GM03348 (cell line): ENCODE results near the gene MRPL34.
A peak's percentile ranks its signal among the peaks of the same experiment; 100 is the strongest.

Source experiments
- DNase-seq: peaks from one replicate; pipeline ENCODE4 v3.0.0; 2012; ENCODE audit warnings: low spot score

The MRPL34 gene

DNA sequence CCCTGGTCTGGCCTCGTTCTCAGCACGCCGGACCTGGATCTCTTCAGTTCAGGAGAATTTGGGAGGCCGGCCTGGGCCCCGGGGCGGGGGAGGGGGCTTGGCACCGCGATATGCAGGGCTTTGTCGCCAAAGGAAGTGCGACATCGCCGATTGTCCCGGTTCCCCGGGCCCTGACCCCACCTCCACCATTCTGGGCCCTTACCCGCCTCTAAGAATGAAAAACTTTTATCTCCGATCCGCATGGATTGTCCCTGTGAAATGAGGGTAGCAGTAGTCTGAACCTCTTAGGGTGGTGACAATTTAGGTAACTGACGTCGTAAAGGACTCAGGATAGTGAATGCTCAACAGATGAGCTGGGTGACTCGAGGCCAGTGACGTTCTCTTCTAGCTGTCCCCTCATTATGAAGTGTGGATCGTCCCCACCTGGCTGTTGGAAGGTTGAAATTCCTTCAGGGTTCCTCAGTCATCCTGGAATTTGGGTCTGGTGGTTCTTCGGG lies 4.3 kb downstream of the MRPL34 start:
- no peak for DNase-seq

DNA sequence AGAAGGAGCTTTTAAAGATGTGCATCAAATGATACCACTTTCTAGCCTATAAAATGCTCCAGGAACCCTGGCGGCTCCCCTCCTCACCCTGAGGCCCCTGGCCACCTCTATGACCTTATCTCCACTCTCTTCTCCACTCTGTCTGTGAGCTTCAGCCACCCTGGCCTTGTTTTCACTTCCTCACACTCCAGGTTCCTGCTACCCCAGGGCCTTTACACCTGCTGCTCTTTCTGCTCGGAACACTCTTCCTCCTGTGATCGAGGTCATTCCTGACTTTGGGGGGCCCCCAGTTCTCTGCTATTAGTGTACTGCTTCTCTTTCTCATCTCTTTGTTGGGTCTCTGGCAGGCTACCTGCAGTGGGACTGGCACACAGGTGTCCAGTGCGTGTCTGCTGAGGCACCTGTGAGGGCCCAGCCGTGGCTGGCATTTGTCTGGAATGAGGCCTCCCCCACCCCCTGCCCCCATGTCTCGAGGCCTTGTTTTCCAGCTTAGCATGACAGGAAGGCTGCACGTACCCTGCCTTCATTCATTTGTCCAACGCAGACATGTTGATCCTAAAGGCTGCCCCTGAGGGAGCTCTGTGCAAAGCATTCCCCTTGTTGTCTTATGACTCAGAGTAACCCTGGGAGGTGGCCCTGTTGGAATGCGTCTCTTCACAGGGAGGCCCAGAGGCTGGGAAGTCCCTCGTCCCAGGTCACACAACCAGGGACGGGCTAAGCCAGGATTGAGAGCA lies 6.0 kb downstream of the MRPL34 start:
- peak; percentile 40 for DNase-seq

DNA sequence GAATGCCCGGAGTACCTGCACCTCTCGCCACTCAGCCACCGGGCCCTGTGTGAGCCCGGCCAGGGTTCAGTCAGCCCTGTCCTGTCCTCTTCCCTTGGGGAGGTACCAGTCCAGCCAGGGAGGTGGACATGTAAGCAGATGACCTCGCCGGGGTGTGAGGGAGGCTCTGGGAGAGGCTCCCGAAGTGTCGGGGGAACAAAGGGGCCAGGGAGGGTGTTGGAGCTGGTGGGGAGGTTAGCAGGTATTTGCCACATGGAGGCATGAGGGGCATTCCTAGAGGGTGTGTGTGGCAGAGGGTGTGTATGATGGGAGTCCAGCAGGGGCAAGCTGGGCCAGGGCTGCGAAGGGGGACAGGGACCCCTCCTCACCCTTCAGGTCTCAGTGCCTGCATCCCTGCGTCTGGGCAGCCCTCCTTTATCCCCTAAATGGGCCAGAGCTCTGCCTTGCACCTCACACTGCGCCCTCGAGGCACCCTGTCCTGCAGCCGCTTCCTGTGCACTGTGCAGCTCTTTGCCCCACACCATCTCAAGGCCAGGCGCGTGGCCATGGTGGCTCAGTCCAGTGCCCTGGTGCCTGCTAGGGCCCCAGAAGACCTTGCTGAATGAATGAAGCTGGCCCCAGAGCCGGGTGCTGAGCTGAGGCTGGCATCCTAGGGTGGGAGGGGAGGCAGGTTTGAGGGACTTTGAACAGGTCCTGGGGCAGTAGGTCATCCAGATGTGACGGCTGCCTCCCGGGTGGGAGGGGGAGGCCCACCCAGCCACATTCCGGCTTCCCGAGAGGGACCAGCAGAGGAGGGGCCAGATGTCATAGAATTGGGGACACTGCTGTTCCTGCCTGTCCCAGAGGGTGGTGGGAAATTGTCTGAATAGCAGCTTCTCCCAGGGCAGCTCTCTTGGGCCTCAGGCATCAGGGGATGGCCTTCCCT lies 6.8 kb downstream of the MRPL34 start:
- no peak for DNase-seq

DNA sequence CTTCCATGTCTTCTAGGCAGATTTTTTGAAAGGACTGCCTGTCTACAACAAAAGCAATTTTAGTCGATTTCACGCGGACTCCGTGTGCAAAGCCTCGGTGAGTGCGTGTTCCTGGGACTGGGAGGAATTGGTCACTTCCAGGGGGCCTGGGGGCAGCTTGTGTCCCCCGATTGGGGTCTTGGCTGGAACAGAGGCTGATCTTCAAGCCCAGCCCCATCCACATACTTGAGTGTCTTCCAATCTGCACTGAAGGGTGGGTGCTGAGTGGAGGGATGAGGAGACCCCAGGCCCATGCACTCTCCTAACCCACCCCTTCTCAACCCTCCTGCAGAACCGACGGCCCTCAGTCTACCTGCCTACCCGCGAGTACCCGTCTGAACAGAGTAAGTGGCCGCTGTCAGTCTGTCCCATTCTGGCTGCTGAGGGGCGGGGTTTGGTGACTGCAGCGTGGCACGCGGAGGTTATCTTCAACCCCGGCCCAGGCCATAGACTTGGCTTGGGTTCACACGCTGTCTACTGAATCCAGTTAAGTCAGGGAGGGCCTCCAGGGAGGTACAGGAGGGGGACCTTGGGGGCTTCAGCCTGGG lies 8.4 kb downstream of the MRPL34 start:
- no peak for DNase-seq

DNA sequence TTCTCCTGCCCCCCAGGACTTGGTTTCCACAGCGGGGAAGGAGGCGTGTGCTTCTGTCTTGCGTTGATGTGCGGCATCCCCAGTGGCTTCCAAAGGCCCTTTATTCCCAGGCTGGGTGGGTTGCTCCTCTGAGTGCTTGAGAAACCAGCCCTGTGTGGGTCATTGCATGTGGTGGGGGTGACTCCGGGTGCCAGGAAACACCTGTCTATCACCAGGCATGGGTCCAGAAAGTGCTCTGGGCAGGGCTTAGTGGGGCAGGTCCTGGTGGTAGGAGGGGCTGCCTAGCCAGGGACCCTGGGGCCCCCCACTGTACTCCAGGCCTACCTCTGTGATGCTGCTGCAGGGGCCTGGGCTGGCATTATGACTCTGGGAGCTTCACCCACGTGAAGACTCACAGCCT lies 13.3 kb downstream of the MRPL34 start:
- no peak for DNase-seq

DNA sequence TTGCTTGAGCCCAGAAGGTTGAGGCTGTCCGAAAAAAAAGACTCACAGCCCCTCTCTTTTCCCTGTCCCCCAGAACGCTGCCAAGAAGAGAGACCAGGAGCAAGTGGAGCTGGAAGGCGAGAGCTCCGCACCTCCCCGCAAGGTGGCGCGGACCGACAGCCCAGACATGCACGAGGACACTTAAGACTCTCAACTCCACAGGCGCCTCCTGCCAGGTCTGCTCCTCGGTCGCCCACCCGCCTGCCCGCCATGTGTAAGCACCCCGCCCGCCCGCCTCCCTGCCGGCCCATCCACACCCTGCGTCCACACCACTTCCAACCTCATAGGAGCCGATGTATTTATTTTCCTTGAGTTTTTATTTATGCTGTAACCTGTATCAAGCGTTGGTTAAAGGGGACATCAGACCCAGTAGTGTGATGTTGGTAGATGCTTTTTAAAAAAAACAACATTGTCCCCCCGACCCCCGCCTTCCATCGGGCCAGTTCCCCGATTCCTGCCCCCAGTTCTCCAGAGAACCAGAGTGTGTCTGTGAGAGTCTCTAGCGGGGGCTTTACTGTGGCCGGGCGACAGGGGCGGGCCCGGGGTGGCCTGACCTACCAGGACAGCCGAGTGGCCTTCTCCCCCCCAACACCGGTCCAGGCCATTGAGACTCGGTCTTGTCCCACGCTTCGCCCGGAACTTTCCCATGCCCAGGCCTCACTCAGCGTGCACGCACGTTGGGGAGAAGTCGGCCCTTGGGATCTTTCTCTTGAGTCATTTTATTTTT lies 14.0 kb downstream of the MRPL34 start:
- DNase-seq: no peak

DNA sequence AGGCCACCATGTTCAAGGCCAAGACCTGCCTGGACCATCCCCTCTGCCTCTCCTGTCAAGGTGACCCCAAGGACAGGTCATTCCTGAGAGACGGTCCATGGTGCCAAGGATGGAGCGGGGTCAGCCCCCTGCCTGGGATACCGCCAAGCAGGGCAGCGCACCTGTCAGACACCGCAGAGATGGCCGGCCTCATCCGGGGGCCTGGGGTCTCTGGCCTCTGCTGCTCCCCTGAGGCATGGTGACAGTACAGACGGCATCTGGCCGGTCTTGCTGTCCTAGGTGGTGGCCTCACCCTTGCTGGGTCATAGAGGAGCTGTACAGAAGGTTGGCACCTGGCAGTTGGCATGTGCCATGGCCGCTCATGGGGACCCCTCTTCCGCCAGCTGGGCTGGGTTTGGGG lies 14.8 kb downstream of the MRPL34 start:
- DNase-seq: no peak

DNA sequence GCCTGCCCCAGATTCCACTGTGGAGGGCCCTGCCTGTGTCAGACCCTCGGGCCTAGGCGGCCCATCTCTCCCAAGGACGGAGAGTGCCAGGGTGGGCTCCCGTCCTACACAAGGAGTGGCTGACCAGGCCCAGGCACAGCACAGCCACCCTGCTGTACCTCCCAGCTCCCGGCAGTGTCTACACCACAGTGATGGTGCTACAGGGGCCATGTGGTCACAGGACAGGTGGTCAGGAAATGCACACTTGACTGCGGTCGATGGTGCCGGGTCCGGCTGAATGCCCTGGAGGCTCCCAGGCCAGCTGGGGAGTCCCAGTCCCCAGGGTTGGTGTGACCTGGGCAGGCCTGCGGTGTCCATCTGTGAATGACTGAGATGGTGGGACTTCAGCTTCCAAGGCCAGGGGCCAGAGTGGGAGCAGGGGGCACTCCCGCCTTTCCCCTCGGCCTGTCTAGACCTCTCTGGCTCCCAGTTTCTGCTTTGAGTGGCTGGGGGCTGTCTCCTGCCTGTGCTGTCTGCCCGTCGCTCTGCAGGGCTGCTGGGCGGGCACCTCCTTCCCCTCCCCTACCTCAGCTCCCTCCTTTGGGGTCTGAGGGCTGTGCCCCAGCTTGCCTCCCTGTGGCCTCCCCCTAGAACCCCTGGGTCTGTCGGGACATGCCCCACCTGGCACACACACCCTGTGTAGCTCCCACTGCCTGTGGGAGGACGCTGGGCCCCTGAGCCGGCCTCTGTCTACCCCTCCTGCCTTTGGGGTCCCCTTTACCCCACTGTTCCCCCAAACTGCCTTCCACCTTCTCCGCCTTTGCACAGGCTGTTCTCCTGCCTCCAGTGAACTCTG lies 16.2 kb downstream of the MRPL34 start:
- no peak for DNase-seq

DNA sequence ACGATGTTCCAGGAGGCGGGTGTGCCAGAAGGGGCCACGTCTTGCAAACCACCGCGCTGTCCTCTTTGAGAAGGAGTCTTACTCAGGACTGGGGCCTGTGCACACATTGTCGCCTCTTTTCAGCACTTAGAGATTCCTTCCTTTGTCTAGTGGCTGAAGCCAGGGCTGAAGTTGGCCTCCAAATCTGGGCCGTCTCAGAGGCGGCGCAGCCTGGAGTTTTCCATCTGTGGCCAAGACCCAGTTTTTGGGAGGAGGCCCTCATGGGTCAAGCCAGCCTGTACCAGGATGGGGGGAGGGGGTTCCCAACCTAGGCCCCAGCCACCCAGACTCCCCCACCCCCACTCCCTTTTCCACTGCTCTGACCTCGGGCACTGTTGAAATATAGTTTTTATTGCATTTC lies 17.2 kb downstream of the MRPL34 start:
- DNase-seq: no peak

DNA sequence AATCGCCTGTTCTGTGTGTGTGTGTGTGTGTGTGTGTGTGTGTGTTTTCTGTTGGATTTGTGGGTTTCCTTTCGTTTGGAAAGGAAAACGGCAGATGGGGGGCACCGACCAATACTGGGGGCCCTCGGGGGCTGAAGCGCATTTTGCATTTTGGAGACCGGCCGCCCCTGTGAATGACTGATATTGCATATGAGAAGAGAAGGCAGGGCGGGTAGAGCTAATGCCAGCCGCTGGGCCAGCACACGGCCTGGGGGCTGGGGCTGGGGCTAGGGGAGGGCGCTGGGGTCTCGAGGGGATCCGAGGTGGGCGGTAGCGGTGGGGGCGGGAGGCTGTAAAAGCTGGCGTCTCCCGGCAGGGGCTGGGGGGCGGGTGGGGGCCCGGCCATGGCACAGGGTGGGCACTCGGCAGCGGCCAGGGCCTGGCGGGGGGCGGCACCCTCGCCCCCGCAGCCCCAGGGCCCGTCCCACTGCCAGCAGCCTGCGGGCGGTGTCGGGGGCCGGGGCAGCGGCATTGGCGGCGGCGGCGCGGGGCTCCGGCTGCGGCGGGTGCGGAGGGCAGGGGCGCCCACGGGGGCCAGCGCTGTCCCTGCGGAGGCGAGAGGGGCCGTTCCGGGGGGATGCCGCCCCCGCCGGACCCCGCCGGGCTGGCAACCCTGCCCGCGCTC lies 17.8 kb downstream of the MRPL34 start:
- DNase-seq: no peak

DNA sequence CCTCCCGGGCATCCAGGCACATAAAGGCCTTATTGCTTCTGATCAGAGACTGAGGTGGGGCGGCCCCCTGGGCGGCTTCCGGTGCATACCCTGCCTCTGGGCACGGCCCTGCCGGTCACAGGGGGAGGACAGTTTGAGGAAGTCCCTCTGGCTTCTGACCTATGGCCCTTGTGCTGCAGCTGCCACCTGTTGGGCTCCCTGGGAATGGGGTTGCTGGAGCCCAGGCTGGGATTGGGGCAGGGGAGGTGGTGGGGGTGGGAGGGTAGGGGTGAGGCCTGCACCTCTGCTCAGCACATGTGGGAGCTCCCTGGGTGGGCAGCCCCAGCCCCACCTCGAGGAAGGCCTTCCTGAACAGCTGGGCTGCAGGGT lies 18.3 kb downstream of the MRPL34 start:
- DNase-seq: no peak

DNA sequence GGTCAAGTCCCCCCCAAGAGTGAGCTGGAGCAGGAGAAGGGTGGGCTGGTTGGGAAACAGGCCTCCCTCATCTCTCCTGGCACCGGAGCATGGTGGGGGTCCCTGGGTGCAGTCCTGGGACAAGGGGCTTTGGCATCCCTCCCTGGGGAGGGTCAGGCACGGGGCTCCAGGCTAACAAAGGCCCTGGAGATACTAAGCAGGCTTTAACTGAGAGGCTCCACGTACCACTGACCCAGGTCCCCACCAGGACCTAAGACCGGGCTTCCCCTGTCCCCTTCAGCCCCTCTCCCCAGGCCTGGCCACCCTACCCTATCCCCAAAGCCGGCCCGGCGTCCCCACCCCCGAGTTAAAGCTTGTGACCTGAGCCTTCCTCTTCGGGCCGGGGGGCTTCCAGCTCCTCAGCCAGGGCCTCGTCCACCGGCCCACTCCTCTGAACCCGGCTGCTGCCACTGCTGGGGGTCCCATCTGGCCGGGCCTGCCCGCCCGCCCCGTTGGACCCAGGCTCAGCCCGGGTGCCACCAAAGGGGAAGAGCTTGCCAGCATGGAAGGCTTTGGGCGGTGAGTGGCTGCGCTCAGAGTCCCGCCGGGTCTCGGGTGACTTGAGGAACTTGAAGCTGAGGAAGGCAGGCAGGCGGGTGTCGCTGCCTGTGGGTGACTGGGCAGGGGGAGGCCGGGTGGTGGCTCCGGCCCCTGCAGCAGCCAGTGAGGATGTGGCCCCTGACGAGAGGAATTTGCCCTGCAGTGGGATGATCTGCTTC lies 18.9 kb downstream of the MRPL34 start:
- DNase-seq: no peak

DNA sequence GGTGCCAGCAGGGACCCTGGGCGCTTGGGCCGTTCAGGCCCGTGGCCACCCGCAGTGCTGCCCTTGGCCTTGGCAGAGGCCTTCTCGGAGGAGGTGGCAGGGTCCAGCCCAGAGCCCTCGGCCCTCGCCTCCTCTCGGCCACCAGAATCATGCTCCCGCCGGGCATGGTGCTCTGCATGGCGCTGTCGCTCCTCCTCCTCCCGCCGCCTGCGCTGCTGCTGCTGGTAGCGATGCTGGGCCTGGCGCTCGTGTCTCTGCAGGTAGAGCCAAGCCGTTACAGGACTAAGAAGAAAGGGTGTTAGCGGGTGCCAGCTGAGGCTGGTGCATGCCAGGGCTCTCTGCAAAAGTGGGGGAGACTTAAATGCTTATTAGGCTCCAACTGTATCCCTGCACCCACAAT lies 19.5 kb downstream of the MRPL34 start:
- DNase-seq: no peak

DNA sequence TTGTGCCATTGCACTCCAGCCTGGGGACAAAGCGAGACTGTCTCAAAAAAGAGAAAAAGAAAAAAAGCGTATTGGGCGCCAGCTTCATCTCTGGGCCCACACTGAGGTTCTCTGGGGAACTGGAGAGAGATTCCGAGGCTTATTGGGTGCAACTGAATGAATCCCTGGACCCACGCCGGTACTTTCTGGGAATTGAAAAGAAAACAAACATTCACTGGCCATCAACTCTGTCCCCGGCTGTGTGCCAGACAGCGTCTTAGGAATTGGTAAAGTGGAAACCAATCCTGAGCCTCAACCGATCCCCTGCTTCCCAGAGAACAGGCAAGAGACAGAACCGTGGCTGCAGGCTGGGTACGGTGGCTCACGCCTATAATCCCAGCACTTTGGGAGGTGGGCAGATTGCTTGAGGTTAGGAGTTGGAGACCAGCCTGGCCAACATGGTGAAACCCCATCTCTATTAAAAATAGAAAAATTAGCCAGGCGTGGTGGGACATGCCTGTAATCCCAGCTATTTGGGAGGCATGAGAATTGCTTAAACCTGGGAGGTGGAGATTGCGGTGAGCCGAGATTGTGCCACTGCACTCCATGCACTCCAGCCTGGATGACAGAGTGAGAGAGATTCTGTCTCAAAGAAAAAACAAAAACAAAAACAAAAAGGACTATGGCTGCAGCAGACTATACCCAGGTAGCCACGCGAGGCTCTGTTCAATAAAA lies 20.4 kb downstream of the MRPL34 start:
- DNase-seq: no peak

DNA sequence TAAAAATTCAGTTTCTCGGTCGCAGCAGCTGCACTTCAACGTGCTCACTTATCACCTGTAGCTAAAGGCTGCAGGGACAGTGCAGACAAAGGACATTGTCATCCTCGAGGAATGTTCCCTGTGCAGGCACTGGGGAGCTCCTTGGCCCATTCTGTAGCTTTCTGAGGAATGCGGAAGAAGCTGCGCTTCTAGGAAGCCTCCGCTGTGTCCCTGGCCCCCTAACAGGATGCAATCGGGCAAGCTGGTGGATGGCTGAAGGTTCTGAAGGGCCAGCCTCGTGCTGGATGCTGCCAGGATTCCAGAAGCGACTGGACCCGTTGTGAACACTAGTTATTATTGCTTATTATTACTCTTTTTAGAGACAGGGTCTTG lies 20.9 kb downstream of the MRPL34 start:
- no peak for DNase-seq

DNA sequence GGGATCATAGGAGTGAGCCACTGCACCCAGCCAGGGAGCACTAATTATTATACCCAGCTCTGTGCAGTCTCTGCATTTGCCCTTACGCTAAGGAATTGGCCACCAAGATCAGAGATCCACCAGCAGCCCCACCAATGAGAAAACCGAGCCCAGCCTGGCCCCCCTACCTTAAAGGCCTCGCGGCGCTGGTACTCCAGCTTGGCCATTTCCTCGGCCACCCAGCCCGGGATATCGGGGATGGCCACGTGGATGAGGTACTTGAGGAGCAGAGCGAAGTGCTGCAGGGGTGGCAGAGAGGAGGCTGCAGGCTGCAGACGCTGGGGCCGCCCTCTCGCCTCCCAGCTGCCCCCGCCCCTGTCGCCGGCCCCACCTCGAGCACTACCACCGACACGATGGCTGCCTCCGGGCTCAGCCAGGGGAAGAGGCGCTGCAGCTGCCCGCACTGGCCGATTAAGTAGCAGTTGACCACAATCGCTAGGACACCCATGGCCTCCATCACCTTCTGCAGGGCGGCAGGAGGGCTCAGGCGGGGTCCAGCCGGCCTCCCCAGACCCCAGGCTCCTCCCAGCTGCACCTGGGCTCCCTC lies 21.5 kb downstream of the MRPL34 start:
- no peak for DNase-seq

DNA sequence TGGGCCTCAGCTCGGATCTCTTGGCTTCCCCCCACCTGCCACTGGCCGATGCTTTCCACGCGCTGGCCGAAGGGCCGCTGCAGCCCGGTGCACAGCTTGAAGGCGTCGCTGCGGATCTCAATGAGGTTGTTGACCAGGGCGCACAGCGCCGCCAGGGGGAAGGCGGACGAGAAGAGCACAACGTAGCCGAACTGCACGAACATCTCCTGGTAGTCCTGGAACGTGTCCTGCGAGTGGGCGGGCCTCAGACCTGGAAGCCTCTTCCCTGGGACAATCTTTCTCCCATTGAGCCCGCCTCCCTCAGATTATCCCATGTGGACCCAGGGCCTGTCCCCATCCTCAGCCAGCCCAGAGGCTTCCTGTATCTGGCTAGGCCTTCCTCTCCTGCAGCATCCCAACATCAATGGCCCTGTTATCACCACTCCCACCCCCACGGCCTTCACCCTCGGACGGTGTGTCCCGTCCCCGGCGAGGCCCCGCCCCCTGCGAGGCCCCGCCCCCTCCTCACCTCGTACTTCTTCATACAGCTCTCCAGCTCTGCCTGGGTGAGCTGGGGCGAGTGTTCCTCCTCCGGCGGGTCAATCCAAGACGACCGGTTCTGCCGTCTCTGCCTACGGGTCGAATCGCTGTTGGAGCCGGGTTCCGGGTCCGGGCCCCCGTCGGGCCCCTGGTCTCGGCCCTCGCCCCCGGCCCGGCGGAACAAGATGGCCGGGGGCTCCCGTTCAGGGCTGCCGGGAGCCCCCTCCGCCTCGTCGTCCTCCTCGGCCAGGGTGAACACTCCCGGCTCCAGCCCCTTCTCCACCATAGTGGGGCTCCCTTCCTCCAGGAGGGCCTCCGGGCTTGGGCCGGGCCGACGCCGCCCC lies 22.2 kb downstream of the MRPL34 start:
- peak; percentile 37 for DNase-seq
